ENCODE results near the gene DSTYK. TPM values are rescaled to one million over a fixed set of nuclear protein-coding genes. Genes with fewer than 3 reads are reported as not detected.

The DSTYK gene
- total and polyA plus RNA-seq, 3 donors from 2014 or later: 15.2 to 17.2 (median 15.4) TPM

- Histone ChIP-seq H3K9me3 (no peaks in the 10 kb centered on the region), H3K36me3 (ENCODE audit: low read depth, missing control alignments) (no peaks in the 10 kb centered on the region), H3K4me1 (peaks cover 17% of the 10 kb centered on the region), H3K27me3 (no peaks in the 10 kb centered on the region), H3K4me3 (no peak overlapping the region), H3K27ac (no peak overlapping the region)
- TF ChIP-seq CTCF (IDR thresholded peaks at IDR 0.05) (no peak), POLR2A (IDR thresholded peaks at IDR 0.05) (no peak)
- DNase-seq: no peak
- intact Hi-C loops (cut with DNase I; ENCODE audit: low total_unique reads): no loop called here
- 84 to 95% methylated on average over 8 of the region's 8 CpGs for WGBS, 2 donors
Observed at GRCh38 chr1:205243350-205244191, 32.1 kb upstream of the DSTYK start.

- Histone ChIP-seq H3K4me1 (no peaks in the 10 kb centered on the region), H3K27me3 (no peaks in the 10 kb centered on the region), H3K36me3 (ENCODE audit: low read depth, missing control alignments) (no peaks in the 10 kb centered on the region), H3K27ac (no peak overlapping the region), H3K9me3 (no peaks in the 10 kb centered on the region), H3K4me3 (no peak overlapping the region)
- TF ChIP-seq CTCF (IDR thresholded peaks at IDR 0.05) (no peak), POLR2A (IDR thresholded peaks at IDR 0.05) (no peak)
- intact Hi-C loops (cut with DNase I; ENCODE audit: low total_unique reads): no loop called here
- DNase-seq: no peak
- WGBS, 2 donors: 98% methylated on average over 10 to 35 of the region's 36 CpGs
Observed at GRCh38 chr1:205241366-205242030, 30.0 kb upstream of the DSTYK start.

GRCh38 chr1:205240569-205240968, 29.1 kb upstream of the DSTYK start:
- intact Hi-C loops (cut with DNase I; ENCODE audit: low total_unique reads): no loop called here
- no peak for DNase-seq

GRCh38 chr1:205240118-205240517, 28.6 kb upstream of the DSTYK start:
- Histone ChIP-seq H3K4me1 (peaks cover 5% of the 10 kb centered on the region), H3K36me3 (ENCODE audit: low read depth, missing control alignments) (no peaks in the 10 kb centered on the region), H3K4me3 (no peak overlapping the region), H3K27ac (no peak overlapping the region), H3K27me3 (no peaks in the 10 kb centered on the region), H3K9me3 (no peaks in the 10 kb centered on the region)
- 94 to 100% methylated on average over 4 to 6 of the region's 6 CpGs for WGBS, 2 donors
- intact Hi-C loops (cut with DNase I; ENCODE audit: low total_unique reads): no loop called here
- DNase-seq: no peak
- no peak for TF ChIP-seq CTCF (IDR thresholded peaks at IDR 0.05)
- TF ChIP-seq POLR2A (IDR thresholded peaks at IDR 0.05): no peak

More at GRCh38 chr1:205240569-205240968, 29.1 kb upstream of the DSTYK start:
- Histone ChIP-seq H3K27ac (no peak overlapping the region), H3K36me3 (ENCODE audit: low read depth, missing control alignments) (no peaks in the 10 kb centered on the region), H3K4me3 (no peak overlapping the region), H3K4me1 (peaks cover under 1% of the 10 kb centered on the region), H3K9me3 (no peaks in the 10 kb centered on the region), H3K27me3 (no peaks in the 10 kb centered on the region)
- WGBS, 2 donors: 90 to 91% methylated on average over 3 of the region's 3 CpGs
- no peak for TF ChIP-seq CTCF (IDR thresholded peaks at IDR 0.05)
- no peak for TF ChIP-seq POLR2A (IDR thresholded peaks at IDR 0.05)
